GM10266 (cell line): Measurements from ENCODE around the gene CADM1.

ENCODE experiments used
- DNase-seq: peaks from one replicate; pipeline ENCODE4 v3.0.0; 2012; ENCODE audit errors: extremely low spot score
- CTCF ChIP-seq: IDR thresholded peaks from 2 replicates; pipeline ENCODE4 v1.5.1; 2012; ENCODE audit warnings: mild to moderate bottlenecking, low read depth; ENCODE audit not compliant: control insufficient read depth, insufficient read depth; ENCODE audit errors: missing control alignments

CADM1 gene

GRCh38 chr11:115155320-115155719 lies 348.9 kb downstream of the CADM1 start:
- no peak for DNase-seq

GRCh38 chr11:115154355-115154736 lies 349.9 kb downstream of the CADM1 start:
- no peak for TF ChIP-seq CTCF
- no peak for DNase-seq

More at GRCh38 chr11:115155320-115155719, 348.9 kb downstream of the CADM1 start:
- no peak for TF ChIP-seq CTCF

GRCh38 chr11:115153731-115154354 lies 350.4 kb downstream of the CADM1 start:
- no peak for TF ChIP-seq CTCF
- no peak for DNase-seq

GRCh38 chr11:115153135-115153534 lies 351.1 kb downstream of the CADM1 start:
- DNase-seq = no peak
- no peak for TF ChIP-seq CTCF

GRCh38 chr11:115151010-115151409 lies 353.2 kb downstream of the CADM1 start:
- DNase-seq = no peak
- no peak for TF ChIP-seq CTCF

GRCh38 chr11:115148691-115149090 lies 355.5 kb downstream of the CADM1 start:
- no peak for TF ChIP-seq CTCF
- no peak for DNase-seq

GRCh38 chr11:115148101-115148500 lies 356.1 kb downstream of the CADM1 start:
- TF ChIP-seq CTCF = no peak
- no peak for DNase-seq
